ENCODE measurements around the gene LAMA1. TPM values are rescaled to one million over a fixed set of nuclear protein-coding genes. Genes with fewer than 3 reads are reported as not detected.
A peak's percentile ranks its signal among the peaks of the same experiment; 100 is the strongest.

The LAMA1 gene
- total and polyA plus RNA-seq, 4 experiments from 2014 or later = not detected

GRCh38 chr18:7105268-7105667 lies 12.3 kb downstream of the LAMA1 start:
- Mint-ChIP-seq H3K27ac (no peak overlapping the region), H3K9me3 (peaks cover 2 to 15% (median 6%) of the 10 kb centered on the region in 8 donors), H3K36me3 (no peaks in the 10 kb centered on the region), H3K4me3 (no peak overlapping the region), H3K4me1 (no peaks in the 10 kb centered on the region), H3K27me3 (no peaks in the 10 kb centered on the region)
- no peaks in the 10 kb centered on the region for H3K9me3 ChIP-seq (ENCODE audit: control insufficient read depth in 1 of 2, low read length in 2 of 2)
- H3K4me3 ChIP-seq (ENCODE audit: low read length in 2 of 2) = no peak overlapping the region
- POLR2A ChIA-PET (ENCODE audit: partially characterized antibody) = no interaction called here
- H3K27ac ChIP-seq (ENCODE audit: low read depth, low read length) = no peak overlapping the region
- no peaks in the 10 kb centered on the region for H3K4me1 ChIP-seq (ENCODE audit: insufficient read depth, low read length)
- H3K27me3 ChIP-seq (ENCODE audit: insufficient read depth, low read length) = no peaks in the 10 kb centered on the region
- no peaks in the 10 kb centered on the region for H3K36me3 ChIP-seq (ENCODE audit: insufficient read depth, low read length)
- no peak for DNase-seq
- CTCF ChIA-PET (ENCODE audit: partially characterized antibody) = no interaction called here
- intact Hi-C loops (cut with micrococcal nuclease) = no loop called here

- H3K4me3 Mint-ChIP-seq = no peak overlapping the region
- no peaks in the 10 kb centered on the region for H3K4me1 Mint-ChIP-seq
- no peak overlapping the region for H3K4me3 ChIP-seq (ENCODE audit: low read length in 2 of 2)
- no peaks in the 10 kb centered on the region for H3K27me3 Mint-ChIP-seq
- DNase-seq = no peak
- no peaks in the 10 kb centered on the region for H3K27me3 ChIP-seq (ENCODE audit: insufficient read depth, low read length)
- H3K36me3 ChIP-seq (ENCODE audit: insufficient read depth, low read length) = no peaks in the 10 kb centered on the region
- ChIA-PET POLR2A (ENCODE audit: partially characterized antibody) (no interaction called here), CTCF (ENCODE audit: partially characterized antibody) (no interaction called here)
- no peaks in the 10 kb centered on the region for H3K36me3 Mint-ChIP-seq
- intact Hi-C loops (cut with micrococcal nuclease) = no loop called here
- H3K27ac Mint-ChIP-seq = peak overlapping the region in 1 of 7 donors; percentile 82
- H3K27ac ChIP-seq (ENCODE audit: low read depth, low read length) = no peak overlapping the region
- H3K4me1 ChIP-seq (ENCODE audit: insufficient read depth, low read length) = no peaks in the 10 kb centered on the region
- peaks cover 2 to 15% (median 6%) of the 10 kb centered on the region in 8 donors for H3K9me3 Mint-ChIP-seq
- no peaks in the 10 kb centered on the region for H3K9me3 ChIP-seq (ENCODE audit: control insufficient read depth in 1 of 2, low read length in 2 of 2)
Observed at GRCh38 chr18:7104649-7105048, 12.9 kb downstream of the LAMA1 start.

GRCh38 chr18:7102131-7102530 lies 15.5 kb downstream of the LAMA1 start:
- no peaks in the 10 kb centered on the region for H3K4me1 ChIP-seq (ENCODE audit: insufficient read depth, low read length)
- POLR2A ChIA-PET (ENCODE audit: partially characterized antibody) = no interaction called here
- Mint-ChIP-seq H3K4me3 (no peak overlapping the region), H3K9me3 (peaks cover 0 to 14% (median 5%) of the 10 kb centered on the region in 8 donors), H3K36me3 (no peaks in the 10 kb centered on the region), H3K4me1 (no peaks in the 10 kb centered on the region), H3K27me3 (no peaks in the 10 kb centered on the region), H3K27ac (no peak overlapping the region)
- no peaks in the 10 kb centered on the region for H3K36me3 ChIP-seq (ENCODE audit: insufficient read depth, low read length)
- intact Hi-C loops (cut with micrococcal nuclease) = no loop called here
- H3K27me3 ChIP-seq (ENCODE audit: insufficient read depth, low read length) = no peaks in the 10 kb centered on the region
- no peaks in the 10 kb centered on the region for H3K9me3 ChIP-seq (ENCODE audit: control insufficient read depth in 1 of 2, low read length in 2 of 2)
- DNase-seq = no peak
- H3K27ac ChIP-seq (ENCODE audit: low read depth, low read length) = no peak overlapping the region
- CTCF ChIA-PET (ENCODE audit: partially characterized antibody) = interaction anchor here (0.8 kb wide), 1 partner anchor 10 kb away, joined by 3 read pairs; no protein-coding TSS in a partner anchor
- no peak overlapping the region for H3K4me3 ChIP-seq (ENCODE audit: low read length in 2 of 2)

GRCh38 chr18:7096838-7097237 lies 20.8 kb downstream of the LAMA1 start:
- H3K36me3 Mint-ChIP-seq = no peaks in the 10 kb centered on the region
- Histone ChIP-seq H3K4me1 (ENCODE audit: insufficient read depth, low read length) (no peaks in the 10 kb centered on the region), H3K9me3 (ENCODE audit: control insufficient read depth in 1 of 2, low read length in 2 of 2) (no peaks in the 10 kb centered on the region), H3K36me3 (ENCODE audit: insufficient read depth, low read length) (no peaks in the 10 kb centered on the region), H3K27me3 (ENCODE audit: insufficient read depth, low read length) (no peaks in the 10 kb centered on the region), H3K27ac (ENCODE audit: low read depth, low read length) (no peak overlapping the region), H3K4me3 (ENCODE audit: low read length in 2 of 2) (no peak overlapping the region)
- H3K9me3 Mint-ChIP-seq = peaks cover 0 to 6% (median 3%) of the 10 kb centered on the region in 8 donors
- H3K4me3 Mint-ChIP-seq = no peak overlapping the region
- DNase-seq = no peak
- ChIA-PET POLR2A (ENCODE audit: partially characterized antibody) (no interaction called here), CTCF (ENCODE audit: partially characterized antibody) (no interaction called here)
- H3K27me3 Mint-ChIP-seq = no peaks in the 10 kb centered on the region
- intact Hi-C loops (cut with micrococcal nuclease) = no loop called here
- no peak overlapping the region for H3K27ac Mint-ChIP-seq
- no peaks in the 10 kb centered on the region for H3K4me1 Mint-ChIP-seq

GRCh38 chr18:7094427-7094826 lies 23.2 kb downstream of the LAMA1 start:
- intact Hi-C loops (cut with micrococcal nuclease) = no loop called here
- no peaks in the 10 kb centered on the region for H3K9me3 ChIP-seq (ENCODE audit: control insufficient read depth in 1 of 2, low read length in 2 of 2)
- H3K27ac Mint-ChIP-seq = no peak overlapping the region
- ChIA-PET CTCF (ENCODE audit: partially characterized antibody) (no interaction called here), POLR2A (ENCODE audit: partially characterized antibody) (no interaction called here)
- no peaks in the 10 kb centered on the region for H3K36me3 Mint-ChIP-seq
- no peaks in the 10 kb centered on the region for H3K27me3 ChIP-seq (ENCODE audit: insufficient read depth, low read length)
- H3K4me1 ChIP-seq (ENCODE audit: insufficient read depth, low read length) = no peaks in the 10 kb centered on the region
- no peaks in the 10 kb centered on the region for H3K36me3 ChIP-seq (ENCODE audit: insufficient read depth, low read length)
- peaks cover 0 to 6% (median 2%) of the 10 kb centered on the region in 8 donors for H3K9me3 Mint-ChIP-seq
- H3K4me3 ChIP-seq (ENCODE audit: low read length in 2 of 2) = no peak overlapping the region
- DNase-seq = no peak
- no peaks in the 10 kb centered on the region for H3K27me3 Mint-ChIP-seq
- no peak overlapping the region for H3K27ac ChIP-seq (ENCODE audit: low read depth, low read length)
- H3K4me1 Mint-ChIP-seq = no peaks in the 10 kb centered on the region
- H3K4me3 Mint-ChIP-seq = no peak overlapping the region

- H3K36me3 ChIP-seq (ENCODE audit: insufficient read depth, low read length) = no peaks in the 10 kb centered on the region
- Mint-ChIP-seq H3K36me3 (no peaks in the 10 kb centered on the region), H3K4me3 (no peak overlapping the region), H3K4me1 (no peaks in the 10 kb centered on the region), H3K27ac (no peak overlapping the region), H3K27me3 (no peaks in the 10 kb centered on the region), H3K9me3 (peaks cover 0 to 3% (median 0%) of the 10 kb centered on the region in 8 donors)
- DNase-seq = no peak
- H3K4me1 ChIP-seq (ENCODE audit: insufficient read depth, low read length) = no peaks in the 10 kb centered on the region
- CTCF ChIA-PET (ENCODE audit: partially characterized antibody) = no interaction called here
- POLR2A ChIA-PET (ENCODE audit: partially characterized antibody) = no interaction called here
- H3K9me3 ChIP-seq (ENCODE audit: control insufficient read depth in 1 of 2, low read length in 2 of 2) = no peaks in the 10 kb centered on the region
- no peak overlapping the region for H3K27ac ChIP-seq (ENCODE audit: low read depth, low read length)
- intact Hi-C loops (cut with micrococcal nuclease) = no loop called here
- no peaks in the 10 kb centered on the region for H3K27me3 ChIP-seq (ENCODE audit: insufficient read depth, low read length)
- no peak overlapping the region for H3K4me3 ChIP-seq (ENCODE audit: low read length in 2 of 2)
Observed at GRCh38 chr18:7090771-7091170, 26.8 kb downstream of the LAMA1 start.

- Histone ChIP-seq H3K4me1 (ENCODE audit: insufficient read depth, low read length) (no peaks in the 10 kb centered on the region), H3K36me3 (ENCODE audit: insufficient read depth, low read length) (no peaks in the 10 kb centered on the region), H3K27me3 (ENCODE audit: insufficient read depth, low read length) (no peaks in the 10 kb centered on the region), H3K9me3 (ENCODE audit: control insufficient read depth in 1 of 2, low read length in 2 of 2) (no peaks in the 10 kb centered on the region), H3K27ac (ENCODE audit: low read depth, low read length) (no peak overlapping the region), H3K4me3 (ENCODE audit: low read length in 2 of 2) (no peak overlapping the region)
- Mint-ChIP-seq H3K27me3 (no peaks in the 10 kb centered on the region), H3K27ac (no peak overlapping the region), H3K4me3 (no peak overlapping the region), H3K36me3 (no peaks in the 10 kb centered on the region), H3K9me3 (peaks cover 0 to 3% (median 0%) of the 10 kb centered on the region in 8 donors), H3K4me1 (no peaks in the 10 kb centered on the region)
- intact Hi-C loops (cut with micrococcal nuclease) = no loop called here
- ChIA-PET CTCF (ENCODE audit: partially characterized antibody) (no interaction called here), POLR2A (ENCODE audit: partially characterized antibody) (no interaction called here)
- no peak for DNase-seq
Observed at GRCh38 chr18:7089369-7089768, 28.2 kb downstream of the LAMA1 start.
